NCI-H2081 treated with DMSO at 0.1 percent for 48 hours (cell line): ENCODE results near the gene TSC2.

Experiments used
- DNase-seq: peaks from one replicate; lab custom pipeline; 2025; lab: John Stamatoyannopoulos, UW

TSC2 gene

DNA sequence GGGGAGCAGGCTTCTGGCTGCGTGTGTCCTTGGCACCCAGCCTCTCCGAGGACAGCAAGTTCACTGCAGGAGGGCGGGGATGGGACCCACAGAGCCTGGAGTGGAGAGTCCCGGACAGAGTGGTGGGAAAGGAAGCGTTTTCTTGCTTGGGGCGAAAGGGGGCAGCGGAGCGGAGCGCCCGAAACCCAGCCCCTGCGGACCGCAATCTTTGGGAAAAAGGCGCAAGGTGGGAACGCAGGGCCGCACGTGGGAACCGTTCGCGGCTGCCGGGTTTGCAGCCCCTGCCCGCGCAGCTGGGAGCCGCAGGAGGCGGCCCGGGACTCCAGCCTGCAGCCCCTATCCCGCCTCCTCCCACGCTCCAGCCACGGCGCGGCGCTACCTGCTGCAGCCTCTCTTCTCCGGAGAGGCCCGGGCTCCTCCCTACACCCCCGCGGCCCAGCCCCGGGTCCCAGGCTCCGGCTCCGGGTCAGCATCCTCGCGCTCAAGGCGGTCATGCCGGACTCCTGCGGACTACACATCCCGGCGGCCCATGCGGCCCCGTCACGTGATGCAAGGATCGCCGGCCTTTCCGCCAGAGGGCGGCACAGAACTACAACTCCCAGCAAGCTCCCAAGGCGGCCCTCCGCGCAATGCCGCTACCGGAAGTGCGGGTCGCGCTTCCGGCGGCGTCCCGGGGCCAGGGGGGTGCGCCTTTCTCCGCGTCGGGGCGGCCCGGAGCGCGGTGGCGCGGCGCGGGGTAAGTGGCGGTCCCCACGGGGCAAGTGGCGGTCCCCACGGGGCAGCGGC is at the start of gene TSC2, which contains the start of gene NTHL1:
TSS of gene TSC2 (plus strand) at position 656 of the 786 bp plus-strand sequence. CDS start 631 bp downstream, outside the sequence.
TSS of gene NTHL1 (minus strand) at position 505 of the 786 bp plus-strand sequence. CDS start at position 494, 11 bp downstream.
- DNase-seq: peak; percentile 78

DNA sequence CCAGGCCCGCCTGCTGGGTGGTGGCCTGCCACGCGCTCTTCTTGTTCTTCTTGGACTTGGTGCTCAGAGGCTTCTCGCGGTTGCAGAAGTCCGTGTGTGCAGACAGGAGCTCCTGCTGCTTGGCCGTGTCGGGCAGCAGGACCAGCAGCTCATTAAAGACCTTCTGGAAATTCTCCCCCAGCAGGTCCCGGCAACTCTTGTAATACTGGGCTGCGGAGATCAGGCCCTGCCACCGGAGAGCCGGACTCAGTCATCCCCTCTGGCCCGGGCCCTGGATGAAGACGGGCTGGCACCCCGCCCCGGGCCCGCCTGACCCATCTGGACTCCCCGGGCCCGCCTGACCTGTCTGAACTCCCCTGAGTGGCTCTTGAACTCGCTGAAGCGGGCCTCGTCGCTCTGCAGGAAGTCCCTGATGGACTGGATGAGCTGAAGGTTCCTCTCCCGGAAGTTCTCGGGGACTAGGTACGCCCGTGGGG is 49.4 kb upstream of the TSC2 start:
- DNase-seq: no peak

DNA sequence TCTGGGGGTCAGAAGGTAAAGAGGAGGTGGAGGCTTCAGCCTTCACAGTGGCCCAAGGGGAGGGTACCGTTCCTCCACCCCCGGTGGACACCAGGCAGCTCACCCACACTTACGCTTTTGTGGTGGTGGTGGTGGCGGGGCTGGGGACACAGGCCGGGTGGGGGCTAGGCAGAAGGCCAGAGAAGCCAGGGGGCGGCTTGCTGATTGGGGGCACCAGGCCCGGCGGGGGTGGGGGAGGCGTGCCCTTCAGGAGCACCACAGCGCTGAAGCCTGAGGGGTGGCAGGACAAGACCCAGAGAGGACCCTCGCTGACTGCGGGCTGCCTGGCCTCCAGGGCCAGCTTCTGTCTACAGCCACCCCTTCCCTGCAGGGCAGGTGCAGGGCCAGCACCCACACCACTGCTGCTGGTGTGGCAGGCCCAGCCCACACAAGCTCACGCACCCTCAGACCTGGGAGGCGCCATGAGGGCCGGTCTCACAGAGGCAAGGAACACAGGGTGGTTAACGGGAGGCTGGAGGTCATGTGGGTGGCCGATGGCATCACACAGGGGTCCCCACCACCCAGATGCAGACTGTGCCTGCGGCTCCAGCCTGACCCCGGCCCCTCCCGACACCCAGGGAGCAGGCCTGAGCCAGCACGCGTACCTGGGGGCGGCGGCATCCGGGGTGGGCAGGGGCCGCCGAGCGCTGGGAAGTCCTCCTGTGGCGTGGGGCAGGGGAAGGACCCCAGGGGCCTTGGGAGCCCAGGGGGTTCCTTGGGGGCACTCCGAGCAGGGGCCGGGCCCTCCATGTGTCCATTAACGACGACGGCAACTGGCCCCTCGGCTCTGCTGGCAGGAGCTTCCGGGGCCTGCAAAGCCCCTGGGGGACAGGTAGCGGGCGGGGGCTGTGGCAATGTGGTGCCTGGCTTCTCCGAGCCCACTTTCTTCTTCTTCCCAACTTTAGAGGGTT is 48.7 kb upstream of the TSC2 start:
- no peak for DNase-seq

DNA sequence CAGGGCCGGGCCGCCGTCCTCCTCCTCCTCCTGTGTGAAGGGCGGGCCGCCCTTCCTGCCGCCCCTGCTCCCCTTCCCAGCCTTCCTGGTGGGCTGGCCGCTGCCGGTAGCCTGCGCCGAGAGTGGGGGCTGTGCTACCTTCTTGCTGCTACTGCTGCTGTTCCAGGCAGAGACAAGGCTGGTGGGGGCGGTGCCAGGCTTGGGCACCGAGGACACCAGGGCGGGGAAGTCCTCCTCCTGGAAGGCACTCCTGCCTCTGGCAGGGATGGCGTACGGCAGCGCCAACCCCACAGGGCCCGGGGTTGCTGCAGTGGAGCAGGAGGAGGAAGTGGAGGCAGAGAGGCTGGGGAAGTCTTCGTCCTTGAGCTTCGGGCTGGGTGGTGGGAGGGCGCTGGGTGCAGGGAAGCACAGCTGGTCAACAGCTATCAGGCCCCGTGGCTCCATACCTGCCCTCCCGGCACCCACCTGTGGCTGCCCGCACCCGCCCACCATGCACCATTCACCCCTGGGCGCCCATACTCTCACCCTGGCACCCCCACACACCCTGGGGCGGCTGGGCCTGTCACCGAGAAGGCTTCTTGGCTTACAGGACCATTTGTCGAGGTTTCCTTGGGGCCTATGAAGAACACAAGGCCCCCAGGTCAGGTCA is 47.8 kb upstream of the TSC2 start:
- DNase-seq: no peak

DNA sequence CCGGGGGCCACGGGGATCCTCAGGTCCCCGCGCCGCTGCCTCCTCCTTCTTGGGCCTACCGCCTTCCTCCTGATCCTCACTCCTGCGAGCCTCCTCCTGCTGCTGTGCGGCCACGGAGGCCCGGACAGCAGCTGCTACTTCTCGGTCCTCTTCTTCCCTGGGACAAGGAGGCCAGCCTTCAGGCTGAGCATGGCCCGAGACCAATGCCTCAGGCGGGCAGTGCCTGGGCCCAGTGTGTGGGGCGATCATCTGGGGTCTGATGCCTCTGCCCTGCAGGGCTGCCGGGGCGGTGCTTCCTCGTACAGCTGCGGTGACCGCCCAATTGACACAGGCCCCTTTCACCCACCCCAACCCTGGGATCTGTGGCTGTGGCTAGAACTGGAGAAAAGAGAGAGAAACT is 46.8 kb upstream of the TSC2 start:
- DNase-seq: no peak

DNA sequence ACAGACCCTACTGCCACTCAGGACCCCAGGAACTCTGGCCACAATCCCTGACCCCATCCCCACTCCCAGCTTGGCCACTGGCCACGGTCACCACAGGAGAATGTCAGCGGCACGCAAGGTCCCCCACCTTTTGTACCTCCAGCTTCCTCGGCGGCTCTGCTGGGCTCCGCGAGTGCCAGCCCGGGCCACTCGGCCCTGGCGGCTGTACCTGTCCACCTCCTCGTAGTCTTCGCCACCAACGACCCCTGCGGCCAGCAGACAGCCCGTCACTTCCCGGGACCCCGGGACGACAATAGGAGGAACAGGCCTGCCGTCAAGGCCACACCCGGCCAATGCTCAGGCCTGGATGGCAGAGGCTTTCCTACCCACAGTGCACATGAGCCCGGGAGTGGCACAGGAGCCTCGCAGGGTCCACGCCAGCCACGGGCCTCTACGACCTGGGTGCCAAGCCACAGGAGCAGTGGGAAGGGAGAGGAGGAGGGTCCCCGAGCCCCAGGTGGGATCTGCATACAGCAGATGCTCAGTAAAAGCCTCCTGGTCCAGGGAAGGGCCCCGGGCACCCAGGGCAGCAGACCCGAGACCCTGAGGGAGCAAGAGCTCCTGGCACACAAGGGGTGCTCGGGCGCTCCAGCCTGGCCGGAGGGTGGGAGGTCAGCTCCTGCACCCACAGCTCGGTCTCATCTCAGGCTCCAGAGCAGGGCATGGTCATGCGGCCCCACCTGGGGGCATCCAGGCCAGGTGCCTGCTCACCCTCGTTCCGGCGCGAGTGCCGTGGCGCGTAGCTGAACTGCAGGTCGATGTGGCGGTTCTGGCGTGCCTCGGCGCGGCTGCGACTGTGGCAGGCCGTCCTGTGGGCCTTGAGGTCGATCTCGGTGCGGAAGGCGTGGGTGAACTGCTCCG is 46.1 kb upstream of the TSC2 start:
- DNase-seq: no peak

DNA sequence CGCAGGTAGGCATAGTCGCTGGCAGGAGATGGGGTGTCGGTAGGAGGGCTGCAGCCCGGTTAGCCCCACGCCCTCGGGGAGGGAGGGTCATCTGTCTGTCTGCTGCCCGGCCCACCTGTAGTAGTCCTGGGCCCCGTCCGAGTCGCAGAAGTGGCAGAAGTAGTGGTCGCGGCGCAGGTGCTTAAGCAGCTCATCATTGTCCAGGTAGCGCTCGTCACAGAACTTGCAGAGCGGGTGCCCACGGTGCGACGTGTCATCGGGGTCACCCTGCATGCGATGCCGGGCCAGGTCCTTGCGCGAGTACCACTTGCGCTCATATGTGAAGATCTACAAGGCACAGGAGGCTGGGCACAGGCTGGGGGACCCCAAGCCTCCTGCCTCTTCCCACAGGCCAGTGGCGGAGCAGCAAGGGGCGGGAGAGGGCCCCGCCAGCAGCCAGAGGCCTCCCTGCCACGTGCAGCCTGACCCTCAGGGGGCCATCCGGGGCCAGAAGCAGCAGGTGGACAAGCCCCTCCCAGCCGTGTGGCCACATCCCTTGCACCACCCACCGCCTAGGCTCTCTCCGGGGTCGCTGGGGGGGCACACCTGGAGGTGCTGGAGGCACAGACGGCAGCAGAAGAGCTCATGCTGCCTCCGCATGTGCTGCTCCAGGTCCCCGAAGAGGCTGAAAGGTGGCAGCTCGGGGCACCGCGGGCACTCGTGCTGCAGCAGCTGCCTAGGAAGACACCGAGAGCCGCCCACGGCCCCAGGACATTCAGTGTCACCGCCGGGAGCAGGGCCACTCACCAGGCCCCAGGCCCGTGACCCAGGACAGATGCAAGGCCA is 45.2 kb upstream of the TSC2 start:
- DNase-seq: no peak

DNA sequence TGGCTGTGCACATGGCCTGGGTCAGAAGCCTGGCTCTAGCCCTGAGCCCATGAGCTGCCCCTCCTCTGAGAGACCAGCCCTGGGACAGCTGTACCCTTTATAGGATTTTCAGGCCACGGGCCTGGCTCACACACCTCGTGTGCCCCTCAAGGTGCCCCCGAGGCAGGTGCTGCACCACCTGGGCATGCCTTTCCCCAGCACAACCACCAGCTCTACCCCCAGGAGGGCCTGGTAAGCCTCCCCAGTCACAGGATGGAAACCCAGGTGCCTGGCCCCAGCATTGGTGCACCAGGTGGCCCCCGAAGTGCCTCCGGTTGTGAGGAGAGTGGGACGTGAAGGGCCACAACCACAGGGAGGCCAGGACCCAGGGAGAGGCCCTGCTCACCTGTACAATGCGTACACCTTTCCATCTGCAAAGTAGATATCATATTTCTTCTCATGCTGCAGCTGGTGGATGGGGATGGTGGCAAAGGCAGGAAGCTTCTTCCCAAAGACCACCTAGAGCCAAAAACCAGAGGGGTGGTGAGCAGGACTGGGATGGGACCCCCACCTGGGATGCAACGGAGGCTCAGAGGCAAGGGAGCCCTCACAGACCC is 44.5 kb upstream of the TSC2 start:
- no peak for DNase-seq

DNA sequence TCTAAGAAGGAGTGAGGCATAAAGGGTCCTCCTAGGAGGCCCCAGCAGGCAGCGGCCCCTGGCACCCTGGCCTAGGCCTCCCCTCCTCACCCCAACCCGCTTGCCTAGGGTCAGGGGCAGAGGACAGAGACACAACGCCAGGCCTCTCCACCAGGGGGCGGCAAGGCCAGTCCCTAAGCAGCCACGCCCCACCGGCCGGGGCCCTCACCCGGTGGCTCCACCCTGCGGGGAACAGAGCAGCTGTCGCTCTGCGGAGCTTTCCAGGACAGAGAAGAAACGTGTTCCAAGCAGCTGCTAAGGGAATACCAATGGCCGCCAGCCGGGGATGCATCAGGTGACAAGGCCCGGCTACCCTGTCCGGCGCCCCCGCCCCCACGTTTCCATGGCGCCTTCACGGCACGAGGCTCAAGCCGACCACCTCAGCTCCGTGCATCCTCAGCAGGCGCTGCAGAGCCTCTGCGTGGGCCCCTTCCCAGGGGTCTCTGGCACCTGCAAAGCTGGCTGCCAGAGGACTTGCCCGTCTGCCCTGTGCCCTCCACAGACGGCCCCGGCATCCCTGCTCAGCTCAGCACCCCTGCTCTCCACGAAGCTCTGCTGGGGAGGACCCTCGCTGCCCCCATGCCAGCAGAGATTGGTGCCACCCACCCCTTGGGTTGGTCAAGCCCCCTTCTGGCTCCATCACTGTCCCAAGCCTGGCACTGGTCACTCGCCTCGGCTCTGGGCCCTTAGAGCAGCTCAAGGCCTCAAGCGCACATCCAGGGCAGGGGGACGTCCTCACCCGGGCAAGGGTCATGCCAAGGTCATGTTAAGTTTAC is 43.8 kb upstream of the TSC2 start:
- DNase-seq: peak; percentile 55

DNA sequence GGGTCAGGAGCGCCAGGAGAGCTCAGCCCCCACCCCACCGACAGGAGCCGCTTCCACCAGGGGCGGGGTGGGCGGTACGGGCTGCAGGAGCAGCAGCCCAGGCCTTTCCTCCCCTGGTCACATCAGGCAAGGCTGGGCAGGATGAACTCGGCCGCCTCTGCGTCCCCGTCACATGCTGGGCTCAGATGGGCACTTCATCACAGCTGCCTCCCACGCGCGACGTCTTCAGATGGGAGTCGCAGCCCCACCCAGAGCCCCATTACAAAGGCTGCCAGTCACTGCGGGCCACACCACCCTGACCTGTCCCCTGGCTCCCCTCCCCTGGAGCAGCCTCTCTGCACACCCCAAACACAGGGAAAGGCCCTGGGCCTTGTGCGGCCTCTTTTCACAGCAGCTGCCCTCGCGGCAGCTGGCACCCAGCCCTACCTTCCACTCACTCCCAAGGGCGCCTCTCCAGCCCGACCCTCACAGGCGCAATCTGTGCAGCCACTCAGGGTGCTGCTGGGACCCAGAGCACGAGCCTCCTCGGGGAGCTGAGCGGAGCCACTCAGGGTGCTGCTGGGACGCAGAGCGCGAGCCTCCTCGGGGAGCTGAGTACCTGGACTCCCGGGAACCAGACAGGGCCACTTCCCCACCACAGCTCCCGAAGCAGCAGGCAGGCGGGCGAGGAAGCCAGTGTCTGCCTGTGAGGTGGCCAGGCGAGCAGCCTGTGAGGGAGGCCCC is 42.8 kb upstream of the TSC2 start:
- DNase-seq: no peak

DNA sequence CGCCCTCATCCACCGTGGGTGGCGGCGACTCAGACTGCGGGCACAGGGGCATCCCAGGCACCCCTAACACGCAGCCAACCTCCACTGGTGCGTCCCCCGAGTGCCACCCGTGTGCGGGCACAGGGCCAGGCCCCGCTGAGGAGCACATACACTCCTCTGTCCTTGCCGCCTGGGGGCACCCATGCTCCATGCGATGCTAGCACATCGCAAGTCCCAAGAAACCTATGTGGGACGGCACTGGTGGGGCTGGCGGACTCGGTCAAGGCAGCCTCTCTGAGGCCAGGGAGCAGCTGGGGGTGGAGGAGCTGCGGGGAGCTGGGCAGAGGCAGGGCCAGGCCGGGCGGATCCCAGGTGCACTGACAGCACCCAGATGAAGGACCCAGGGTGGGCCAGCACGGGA is 42.1 kb upstream of the TSC2 start:
- DNase-seq: no peak

DNA sequence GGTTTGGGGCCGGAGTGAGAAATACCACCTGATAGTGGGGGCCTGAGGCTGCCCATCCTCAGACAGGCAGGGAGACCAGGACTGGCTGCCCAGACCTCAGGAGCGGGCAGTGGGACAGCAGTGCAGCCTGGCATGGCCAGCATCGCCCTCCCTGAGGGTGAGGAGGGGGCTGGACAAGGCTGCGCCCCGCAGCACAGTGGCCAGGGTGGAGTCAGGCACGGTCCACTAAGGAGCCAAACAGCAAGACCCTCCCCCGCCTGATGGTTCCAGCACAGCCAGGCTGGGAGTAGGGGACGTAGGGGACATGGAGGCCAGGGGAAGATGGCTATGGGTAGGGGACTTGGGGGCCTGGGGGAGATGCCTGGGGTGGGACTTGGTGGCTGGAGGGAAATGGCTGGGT is 41.5 kb upstream of the TSC2 start:
- no peak for DNase-seq

DNA sequence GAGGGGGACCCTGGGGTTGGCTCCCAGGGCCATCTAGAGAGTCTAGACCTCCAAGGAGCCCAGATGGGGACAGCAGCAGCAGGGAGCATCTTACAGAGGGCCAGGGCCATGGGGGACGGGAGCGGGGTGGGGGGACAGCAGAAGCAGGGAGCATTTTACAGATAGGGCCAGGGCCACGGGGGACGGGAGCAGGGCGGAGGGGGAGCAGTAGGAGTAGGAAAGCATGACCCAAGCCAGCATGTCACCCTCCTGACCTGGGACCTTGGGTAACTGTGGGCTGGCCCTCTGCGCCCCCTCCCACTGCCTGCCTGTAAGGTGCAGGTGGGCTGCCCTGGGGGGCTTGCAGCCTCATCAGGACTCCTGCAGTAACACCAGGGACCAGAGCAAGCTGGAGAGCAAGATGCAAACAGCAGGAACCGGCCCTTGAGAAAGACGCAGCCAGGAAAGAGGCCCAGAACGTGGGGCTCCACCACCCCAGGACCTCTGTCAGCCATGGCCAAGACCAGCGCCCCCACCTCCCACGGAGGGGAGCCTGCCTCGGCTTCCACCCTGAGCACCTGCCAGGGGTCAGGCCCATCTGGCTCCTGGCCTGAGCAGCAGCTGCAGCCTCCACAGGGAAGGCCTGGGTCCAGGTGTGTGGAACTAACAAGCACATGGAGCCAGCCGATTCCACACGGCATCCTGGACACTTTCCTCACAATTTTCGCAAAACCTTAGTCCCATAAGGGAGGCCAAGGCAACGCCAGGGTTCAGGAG is 40.5 kb upstream of the TSC2 start:
- no peak for DNase-seq

DNA sequence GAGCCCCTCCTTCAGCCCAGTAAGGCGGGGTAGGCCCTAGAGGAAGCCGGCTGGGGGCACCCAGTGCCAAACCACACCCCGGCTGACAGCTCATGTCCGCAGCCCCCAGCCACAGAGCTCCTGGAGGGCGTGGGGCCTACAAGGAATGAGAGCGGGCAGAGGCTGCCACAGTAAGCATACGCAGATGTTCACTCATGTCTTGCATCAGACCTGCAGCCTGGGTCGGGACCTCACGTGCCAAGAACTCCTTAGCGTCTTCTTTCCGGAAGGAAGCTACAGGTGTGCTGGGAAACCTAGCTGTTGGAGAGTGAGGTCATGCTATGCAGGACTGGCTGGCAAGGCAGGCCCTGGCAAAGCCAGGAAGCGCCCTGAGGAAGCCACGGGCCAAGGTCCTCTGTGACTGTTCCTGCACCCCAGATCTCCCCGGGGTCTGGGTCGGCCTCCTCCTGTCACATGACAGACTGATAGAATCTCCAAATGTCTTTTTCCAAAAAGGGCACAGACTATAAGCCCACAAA is 39.7 kb upstream of the TSC2 start:
- DNase-seq: no peak

DNA sequence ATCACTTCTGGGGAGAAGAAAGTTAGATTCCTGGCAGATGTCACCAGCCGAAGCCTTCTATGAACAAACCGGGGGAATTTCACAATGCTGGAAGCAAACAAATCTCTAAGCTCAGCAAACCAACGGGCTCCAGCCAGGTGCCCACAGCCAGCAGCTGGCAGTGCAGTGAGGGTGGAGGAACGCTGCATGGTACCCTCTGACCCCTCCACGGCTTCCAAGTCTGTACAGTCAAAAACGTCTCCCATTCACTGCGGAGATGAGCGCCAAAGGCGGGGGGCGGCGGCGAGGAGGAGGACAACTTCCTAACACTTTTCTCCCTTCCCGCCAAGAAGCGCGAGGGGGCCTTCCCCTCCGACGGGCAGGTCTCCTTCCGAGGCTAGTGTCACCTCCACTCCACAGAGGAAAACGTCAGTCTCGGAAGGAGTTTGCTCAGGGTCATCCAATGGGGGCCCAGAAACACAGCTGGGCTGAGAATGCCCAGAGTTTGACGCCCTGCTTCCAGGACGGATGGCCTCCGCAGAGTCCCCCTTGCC is 39.1 kb upstream of the TSC2 start:
- no peak for DNase-seq

DNA sequence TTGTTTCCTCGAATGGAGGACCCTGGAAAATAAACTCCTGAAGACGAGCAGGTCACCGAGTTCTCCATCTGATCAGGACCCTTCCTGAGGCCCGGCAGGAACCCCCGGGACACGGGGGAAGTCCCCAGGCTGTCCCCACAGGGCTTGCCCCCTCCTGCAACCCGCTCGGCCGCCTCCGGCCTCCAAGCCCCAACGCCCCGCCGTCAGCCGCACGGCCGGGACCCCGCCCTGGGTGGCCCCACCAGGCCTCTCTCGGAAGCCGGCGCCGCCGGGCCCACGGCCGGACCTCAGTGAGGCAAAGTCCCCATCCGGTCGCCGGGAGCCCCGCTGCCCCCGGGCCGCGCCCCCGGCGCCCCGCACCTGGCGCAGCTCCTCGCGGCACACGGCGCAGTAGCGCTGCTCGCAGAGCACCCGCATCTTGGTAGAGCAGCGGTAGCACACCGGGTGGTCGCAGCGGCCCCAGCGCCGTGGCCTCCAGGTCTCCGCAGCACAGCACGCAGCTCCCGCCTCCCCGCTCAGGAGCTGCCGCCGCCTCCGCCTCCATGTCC is 38.5 kb upstream of the TSC2 start:
- no peak for DNase-seq
